Measurements from ENCODE around the gene AGR2.

The AGR2 gene

DNA sequence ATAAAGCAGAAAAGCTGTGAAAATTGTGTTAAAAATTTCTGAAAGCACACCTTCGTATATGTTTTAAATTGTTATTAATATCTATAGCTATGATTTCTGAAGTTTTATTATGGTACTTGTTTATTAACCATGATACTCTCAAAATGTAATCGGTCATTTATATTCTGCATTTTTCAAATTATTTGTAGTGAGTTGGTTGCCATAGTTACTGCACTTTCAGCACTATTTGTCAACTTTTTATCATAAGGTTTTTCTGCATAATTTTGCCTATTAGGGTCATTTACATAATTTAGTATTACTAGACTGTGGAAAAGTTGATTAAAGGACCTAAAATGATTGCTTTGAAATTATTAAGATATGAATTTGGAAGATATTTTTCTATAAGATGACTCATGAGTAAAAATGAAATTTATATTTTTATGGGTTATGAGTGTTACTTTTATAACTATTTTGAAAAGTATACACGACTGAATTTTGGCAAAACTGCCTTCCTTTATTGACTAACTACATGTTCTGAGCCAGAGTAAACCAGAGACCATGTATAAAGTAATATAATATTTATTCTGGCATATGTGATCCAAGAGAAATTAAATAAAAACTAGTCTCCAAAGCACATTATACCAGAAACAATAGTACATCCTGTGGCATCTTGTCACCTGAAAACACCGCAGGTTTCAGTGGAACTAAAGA, 7.9 kb upstream of the AGR2 start:
- no peak for DNase-seq

DNA sequence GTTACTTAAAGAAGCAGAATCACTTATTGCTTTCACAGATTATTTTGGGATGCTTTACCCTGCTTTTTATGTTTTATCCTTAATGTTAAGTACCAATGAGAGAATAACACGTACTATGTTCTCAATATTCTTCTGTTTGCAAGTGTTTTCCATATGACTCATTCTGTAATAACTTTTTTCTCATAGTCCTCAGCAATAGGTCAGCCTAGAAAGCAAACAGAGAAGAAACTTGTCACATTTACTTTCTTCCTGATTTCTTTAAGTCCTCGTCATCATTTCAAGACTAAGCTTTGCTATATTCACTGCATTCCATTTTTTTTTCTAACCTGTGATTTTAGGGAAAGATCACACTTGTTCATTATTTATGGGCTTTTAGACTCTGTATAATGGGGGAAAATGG, 6.8 kb upstream of the AGR2 start:
- no peak for DNase-seq

DNA sequence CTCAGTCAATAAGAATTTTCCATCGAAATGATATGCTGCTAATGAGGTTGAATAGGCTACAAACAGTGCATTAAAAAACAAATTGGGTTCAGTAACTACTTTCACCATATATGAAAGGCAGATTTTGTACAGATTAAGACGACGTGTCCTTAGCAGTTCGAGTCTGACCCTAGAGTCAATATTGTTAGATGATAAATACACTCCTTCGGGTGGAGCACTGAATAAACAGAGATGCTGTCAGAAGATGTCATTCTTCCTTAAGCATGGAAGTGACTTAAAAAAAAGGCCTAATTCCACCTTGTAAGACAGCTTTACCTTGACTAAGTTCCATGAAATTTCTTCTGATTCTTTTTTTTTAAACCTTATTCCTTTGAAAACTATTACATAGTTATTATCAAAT, 5.8 kb upstream of the AGR2 start:
- no peak for DNase-seq

DNA sequence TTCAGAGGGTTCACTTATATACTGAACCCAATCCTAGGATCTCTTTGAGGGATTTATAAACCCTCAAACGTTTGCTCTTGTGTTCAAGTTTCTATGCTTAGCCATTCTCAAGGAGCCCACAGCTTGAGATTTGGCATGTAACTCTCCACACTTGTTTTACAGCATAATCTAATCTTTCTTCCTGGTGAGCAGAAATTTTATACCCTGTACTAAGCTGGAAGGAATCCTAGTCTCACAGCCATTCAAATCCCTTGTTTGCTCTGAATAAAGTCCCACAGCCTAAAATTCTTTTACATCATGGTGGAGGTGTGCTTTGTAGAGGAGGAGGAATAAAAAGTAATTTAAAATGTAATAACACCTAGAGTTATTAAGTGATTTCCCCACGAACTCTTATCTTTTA, 5.3 kb upstream of the AGR2 start:
- DNase-seq = no peak

DNA sequence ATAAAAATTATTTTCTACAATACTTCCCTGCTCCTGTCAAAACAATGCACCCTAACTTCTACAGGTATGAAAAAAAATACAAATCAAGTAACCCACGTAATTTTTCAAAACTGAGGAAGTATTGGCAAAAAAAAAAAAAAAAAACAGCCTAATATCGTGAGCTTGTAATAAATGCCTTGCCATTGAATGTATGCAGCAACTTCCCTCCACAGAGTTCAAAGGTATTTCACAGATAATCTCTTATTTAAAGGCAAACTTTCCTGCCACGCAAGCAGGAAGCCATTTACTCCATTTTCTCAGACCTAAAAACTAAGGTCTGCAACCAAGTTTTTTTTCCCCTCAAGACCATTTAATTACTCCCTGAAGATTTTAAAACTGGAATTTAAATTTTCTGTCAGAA, 642 bp upstream of the AGR2 start:
- DNase-seq = no peak

DNA sequence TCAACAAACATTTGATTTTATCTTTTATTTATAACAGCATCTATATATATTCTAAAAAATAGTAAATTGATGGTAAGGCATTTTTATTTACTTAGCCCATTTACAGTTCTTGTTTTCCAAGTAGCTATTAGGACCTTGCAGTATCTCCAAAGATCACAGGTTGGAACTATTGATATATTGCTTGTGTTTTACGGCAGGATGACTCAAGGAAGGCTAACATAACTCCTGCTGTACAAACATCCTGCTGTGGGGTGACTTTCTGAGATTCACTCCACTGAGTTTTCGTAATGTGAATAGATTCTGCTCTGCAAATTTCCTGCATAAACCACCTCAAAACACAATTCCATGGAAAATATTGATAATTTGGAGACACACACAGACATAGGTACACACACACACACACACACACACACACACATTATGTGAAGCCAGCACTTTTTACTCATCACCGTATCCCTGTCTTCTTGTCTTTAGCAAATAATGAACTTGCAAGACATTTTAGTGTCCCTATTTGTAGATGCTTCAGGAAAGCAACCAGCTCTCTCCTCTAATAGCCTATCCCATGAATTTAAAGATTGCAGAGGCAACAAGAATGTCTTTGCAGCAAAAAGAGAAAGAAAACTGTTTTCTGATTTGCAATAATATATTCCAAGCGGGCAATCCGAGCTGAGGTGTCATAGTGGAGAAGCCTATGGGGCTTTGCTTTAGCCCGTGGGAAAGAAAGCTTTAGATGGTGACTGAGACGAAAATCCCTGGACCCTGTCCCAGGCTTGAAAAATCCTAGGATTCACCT, 722 bp downstream of the AGR2 start:
- DNase-seq = no peak

DNA sequence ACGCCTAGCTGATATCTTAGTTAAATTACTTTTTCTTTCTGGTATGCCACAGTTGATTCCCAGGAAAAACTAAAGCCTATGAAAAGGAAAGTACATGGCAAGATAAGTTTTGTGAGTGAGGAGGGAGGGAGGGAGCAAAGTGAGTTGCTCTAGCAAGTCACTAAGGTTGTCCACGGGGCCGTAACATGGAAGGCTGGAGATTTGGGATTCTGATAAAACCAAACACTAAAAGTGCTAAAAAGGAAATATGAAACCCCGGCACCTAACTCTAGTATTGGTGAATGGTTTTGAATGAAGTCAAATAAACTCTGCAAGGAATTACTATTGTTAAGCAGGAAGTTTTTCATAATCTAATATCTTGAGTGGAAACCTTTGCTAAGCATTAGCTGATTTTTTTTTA, 1.7 kb downstream of the AGR2 start:
- no peak for DNase-seq

DNA sequence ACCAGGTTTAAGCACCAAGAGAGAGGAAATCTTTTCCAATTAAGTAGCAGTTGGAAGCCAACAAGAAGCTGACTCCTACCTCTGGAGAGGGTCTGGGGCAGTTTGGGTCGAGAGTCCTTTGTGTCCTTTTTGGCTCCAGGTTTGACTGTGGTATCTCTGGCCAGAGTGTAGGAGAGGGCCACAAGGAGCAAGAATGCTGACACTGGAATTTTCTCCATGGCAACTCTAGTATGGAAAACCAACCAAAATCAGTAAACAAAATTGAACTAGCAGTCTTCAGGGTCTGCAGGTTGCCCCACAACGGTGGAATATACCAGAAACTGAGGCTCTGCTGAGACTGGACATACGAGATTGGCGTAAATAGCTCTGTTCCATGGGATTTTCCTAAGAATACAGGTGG, 3.2 kb downstream of the AGR2 start:
- DNase-seq = no peak

DNA sequence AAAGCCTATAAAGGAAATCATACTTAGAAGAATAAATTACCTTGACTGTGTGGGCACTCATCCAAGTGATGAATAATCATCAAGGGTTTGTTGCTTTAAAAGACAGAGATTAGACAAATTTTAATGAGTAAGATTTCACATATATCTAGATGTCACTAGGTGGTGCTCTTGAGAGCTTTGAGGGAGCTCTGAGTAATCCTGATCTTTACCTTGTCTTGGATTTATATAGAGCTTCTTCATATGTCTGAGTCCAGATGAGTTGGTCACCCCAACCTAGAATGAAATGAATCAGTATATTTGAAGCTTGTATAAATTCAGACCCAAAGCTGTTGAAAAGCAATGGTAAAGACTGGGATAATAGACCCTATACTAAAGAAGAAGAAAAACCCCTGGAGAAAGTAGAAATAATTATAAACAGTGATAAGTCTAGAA, 3.7 kb downstream of the AGR2 start:
- DNase-seq = no peak

DNA sequence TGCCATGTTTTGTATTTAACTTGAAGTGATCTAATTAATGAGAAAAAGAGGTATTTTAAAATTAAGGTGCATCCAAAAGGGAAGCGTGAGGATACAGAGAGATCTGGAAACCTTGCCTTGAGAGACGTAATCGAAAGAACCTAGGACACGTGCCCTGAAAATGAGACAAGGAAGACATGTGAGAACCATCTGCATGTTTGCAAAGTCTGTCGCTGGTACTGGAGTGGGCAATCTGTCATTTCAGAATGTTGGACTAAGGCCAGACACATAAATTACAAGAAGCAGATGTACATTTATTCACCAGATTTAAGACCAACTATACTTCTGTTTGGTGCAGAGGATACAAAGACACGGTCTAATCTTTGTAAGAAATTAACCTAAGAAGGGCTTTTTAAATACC, 9.2 kb downstream of the AGR2 start:
- DNase-seq = no peak

DNA sequence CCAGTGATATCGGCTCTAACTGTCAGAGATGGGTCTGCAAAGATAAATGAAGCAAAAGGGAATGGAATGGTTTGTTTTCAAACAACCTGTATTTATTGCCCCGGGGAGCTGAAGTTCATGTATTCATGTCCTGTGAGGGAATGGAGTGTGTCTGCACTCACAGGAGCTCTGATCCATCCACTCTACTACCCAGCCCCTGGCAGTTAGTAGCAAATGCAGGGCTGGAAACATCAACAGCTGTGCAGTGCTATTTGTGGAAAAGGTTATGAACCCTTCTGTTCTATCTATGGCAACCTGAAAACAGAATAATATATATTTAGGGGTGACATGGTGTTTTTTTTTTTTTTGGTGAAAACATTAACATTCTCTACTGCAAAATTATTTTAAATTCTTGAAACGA, 9.8 kb downstream of the AGR2 start:
- no peak for DNase-seq

DNA sequence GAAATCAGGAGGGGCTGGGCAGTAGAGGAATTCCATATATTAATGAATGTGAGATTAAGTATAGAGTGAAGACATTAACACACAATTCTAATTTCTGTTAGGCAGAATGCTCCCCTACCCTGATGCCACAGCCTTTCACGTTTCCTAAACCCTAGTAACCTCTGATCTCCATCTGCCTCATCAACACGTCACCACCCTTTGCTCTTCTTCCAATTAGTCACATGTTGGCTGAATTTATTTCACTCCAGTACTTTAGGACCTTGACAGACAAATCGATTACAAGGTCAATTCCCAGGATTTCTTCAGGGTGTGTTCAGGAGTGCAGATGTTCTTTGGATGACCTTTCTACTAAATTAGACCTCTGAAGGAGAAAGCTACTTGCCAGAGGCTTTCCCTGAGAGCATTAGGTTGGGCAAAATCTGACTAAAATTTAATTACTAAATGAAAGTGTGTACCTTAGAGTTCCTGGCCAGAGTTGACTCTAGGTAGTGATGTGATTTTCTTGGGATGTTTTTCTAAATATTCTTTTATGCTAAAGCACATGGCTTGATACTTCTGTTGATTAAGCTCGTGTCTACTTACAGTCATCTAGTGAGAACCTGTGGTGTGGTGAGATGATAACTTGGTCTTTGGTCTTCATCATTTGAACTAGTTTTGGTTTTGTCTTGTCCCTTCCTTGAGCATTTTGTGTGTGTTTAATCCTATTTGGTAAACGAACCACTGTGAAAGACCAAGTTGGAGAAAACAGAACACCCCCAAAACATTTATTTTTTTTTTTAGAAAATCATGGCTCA, 12.7 kb downstream of the AGR2 start:
- no peak for DNase-seq

DNA sequence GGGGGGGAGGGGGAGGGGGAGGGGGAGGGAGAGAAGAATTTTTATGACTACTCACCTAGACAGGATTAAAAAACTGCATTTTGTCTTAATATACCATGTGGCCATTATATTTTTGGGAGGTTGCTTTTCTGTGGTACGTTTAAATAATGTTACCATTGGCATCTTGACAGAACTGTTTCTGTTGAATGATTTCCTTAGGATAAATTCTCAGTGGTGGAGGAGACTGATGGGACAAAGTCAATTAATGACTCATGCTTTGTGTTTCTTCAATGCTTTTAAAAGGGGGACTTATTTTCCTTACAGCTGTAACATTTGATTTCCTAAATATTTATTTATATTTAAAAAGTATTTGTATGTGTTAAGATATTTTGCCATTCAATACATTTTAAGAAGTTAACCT, 13.7 kb downstream of the AGR2 start:
- no peak for DNase-seq

DNA sequence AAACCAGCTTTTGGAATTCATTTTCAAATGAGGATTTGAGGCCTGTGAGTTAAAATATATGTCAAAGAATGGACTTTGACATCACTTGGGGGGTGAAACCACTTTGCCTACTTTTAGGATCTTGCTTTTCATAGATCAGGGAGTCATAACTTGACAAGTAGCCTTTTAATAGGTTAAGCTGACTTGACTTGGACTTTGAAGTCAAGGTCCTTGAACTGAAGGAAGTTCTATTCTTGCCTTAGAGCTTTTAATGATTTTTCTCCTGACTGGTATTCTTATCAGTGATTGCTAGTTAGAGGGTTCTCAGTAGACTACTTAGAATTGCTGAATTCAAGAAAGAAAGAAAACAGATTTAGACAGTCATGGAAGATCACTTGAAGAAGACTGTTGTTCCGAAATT, 17.7 kb downstream of the AGR2 start:
- no peak for DNase-seq

DNA sequence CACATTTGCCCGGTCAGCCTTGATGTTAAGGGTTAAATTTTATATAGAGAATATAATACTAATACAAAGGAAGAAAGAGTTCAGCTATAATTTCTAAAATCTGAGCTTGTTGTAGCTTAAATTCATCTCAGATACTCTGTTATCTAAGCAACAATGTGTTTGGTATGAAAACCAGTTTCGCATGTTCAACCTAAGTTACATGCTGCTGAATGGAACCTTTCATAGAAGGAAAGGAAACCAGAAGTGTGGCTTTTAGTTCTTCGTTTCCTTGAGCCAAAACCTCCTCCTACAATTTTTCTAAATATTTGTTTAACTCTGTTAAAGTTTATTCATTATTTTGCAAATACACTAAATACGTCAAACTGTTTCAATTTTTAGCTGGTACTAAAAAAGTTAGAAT, 18.5 kb downstream of the AGR2 start:
- no peak for DNase-seq

DNA sequence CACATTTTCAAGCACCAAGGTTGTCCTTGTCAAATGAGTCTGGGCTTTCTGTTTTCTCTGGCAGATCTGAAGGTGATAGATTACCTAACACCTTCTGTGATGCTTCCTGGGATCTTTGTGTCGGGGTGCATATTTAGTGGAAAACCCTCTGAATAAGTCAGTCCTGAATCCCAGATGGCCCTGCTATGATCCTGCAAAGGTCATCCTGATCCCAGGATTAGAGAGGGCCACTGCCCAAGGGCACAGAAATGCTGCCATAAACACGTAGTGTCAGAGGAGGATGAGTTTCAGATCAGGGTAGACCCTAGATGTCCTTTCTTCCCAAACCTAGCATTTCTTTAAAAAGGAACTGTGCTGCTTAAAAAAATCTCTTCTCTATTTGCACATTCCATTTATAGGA, 19.0 kb downstream of the AGR2 start:
- DNase-seq = no peak

DNA sequence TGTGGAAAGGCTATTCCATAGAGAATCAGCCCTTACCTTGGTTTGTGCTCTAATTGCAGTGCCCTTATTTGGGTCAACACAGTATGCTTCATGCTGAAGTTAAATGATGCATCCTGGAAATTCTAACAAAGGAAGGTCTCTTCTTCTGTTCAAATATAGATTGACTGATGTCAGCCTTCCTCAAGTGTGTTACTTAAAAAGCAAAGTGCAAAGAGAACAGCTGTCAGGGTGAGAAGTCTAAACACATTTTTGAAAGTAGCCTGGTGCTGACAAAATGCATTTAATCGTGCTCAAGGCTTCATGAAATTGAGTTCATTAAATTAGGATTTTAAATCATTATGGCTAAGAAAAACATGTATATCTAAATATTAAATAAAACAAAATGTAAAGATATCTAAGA, 19.5 kb downstream of the AGR2 start:
- no peak for DNase-seq

DNA sequence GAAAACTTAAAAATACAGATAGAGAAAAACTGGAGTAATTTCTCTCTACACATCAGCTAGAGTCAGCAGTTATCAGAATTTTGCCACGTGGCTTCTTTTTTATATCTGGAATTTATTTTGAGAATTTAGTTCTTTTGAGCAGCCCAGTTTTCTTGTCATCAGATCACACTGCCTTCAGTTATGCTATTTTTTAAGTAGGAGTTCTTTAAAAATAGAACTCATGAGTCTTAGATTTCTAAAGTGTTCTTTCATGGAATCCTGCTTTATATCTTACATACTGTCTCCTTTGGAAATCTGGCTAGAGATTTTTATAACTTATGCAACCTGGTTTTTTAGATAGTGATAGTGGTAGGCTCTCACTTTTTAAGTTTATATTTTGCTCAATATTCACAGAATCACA, 24.2 kb downstream of the AGR2 start:
- no peak for DNase-seq

DNA sequence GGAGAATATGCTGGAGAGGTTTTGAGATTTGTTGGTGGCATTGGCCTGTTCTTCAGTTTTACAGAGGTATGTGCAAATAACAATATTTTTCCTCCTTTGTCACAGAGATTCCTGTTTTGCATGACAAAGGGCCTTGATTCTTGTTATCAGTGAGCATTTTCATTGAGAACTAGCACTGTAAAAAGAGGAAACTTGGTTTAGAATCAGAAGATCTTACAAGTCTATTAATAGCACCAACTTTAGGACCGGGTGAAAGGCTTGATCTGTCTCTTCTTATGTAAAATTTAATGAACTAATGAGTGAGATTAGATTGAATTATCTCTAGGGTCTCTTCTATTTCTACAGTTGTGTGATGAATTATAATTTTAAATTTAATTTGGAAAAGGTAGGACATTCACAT, 25.7 kb downstream of the AGR2 start:
- no peak for DNase-seq

DNA sequence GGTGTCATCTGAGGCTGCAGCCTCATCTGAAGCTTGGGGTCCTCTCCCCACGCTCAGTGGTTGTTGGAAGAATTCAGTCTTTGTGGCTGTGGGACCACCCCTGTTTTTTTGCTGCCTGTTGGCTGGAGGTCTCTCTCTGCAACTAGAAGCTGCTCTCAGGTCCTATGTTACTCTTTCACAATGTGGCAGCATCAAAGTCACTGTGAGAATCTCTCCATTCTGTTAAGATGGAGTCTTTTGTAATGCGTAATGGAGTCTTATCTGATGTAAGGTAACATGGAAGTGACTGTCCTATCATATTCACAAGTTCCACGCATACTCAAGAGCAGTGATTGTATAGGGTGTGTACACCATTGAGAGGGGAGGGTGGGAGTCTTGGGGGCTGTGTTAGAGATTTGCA, 26.3 kb downstream of the AGR2 start:
- no peak for DNase-seq

DNA sequence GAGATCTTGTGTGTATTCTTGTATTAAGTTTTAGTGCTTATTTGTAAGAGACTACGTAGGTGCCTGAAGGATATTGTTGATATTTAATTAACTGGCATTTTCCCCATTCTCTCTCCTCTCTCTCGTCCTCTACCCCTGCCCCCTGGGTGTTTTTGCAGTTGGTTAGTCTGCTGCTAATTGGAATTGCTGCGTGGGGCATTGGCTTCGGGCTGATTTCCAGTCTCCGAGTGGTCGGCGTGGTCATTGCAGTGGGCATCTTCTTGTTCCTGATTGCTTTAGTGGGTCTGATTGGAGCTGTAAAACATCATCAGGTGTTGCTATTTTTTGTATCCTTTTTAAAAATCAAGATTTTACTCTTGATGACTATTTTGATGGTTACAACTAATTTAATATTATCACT, 28.7 kb downstream of the AGR2 start:
- DNase-seq = no peak

DNA sequence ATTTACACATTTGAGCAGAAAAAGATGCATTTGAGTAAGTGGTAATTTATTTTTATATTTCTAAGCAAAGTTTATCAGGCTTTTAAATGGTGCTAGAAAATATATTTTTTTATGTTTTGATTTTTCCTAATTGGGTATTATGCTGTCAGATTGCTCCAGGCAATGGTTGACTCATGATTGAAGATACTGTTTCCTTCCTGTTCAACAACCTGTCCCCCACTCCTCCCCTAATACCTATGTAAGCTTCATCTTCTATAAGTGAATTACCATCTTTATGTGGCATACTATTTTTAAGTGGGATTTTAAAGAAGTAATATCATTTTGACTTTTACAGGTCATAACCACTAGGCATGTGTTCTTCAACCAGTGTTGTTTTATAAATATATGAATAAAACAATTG, 29.8 kb downstream of the AGR2 start:
- no peak for DNase-seq

DNA sequence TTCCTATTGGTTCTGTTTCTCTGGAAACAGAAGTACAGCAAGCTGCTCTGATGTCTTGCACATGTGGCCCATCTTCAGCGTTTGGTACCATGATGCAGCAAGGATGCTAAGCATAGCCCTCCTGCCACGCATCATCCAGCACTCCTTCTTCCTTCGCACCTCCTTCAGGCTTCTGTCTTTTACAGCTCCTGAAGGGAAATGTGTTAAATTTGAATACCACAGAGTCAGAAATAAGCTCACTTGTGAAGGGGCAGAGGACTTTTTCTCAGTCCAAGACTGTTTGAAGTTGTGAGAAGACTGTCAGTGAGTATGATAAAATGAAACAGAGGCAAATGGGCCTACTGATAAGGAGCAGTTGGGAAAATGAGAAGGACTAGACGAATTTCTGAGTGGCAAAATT, 30.5 kb downstream of the AGR2 start:
- no peak for DNase-seq

DNA sequence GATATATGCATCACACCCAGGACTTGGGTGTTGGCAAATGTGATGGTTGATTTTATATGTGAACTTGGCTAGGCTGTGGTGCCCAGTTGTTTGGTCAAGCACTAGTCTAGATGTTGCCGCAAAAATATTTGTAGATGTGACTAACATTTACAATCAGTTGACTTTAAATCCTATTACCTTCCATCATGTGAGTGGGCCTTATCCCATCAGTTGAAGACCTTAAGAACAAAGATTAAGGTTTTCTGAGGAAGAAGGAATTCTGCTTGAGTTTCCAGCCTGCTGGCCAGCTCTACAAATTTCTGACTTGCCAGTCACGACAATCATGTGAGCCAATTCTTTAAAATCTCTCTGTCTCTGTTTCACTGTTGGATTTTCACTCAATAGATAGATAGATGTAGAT, 30.9 kb downstream of the AGR2 start:
- DNase-seq = no peak

All from activated CD8-positive, alpha-beta memory T cell treated with anti-CD3 and anti-CD28 coated beads, Interleukin-2, amount 50 U/mL, for 48 hours (primary cell).